SK-N-SH (cell line): ENCODE results near the gene EIF2B5. TPM values are rescaled to one million over a fixed set of nuclear protein-coding genes. Genes with fewer than 3 reads are reported as not detected.

Experiments used
- CTCF ChIA-PET: fragments of 300-600, 350-600 bp; formaldehyde crosslinking; extraction: SDS; loops from one replicate; lab custom pipeline; 2021; lab: Yijun Ruan, JAX
- POLR2A ChIA-PET: fragments of 350-600 bp; sonication (Branson Sonifier 250); formaldehyde crosslinking; extraction: SDS; loops from one replicate; lab custom pipeline; 2020; ENCODE audit warnings: antibody characterized with exemption, inconsistent platforms; lab: Yijun Ruan, JAX
- DNase-seq: peaks from one replicate; pipeline ENCODE4 v3.0.0; 2012
- H2AFZ ChIP-seq: fragments of 200-600 bp; sonication (generic); 2 replicates; pipeline ENCODE4 v1.8.1; 2016; ENCODE audit warnings: antibody characterized with exemption, mild to moderate bottlenecking, low read depth
- H3F3A ChIP-seq: fragments of 200-600 bp; sonication (generic); replicated peaks from 2 replicates; pipeline ENCODE3; 2016; ENCODE audit warnings: antibody characterized with exemption, mild to moderate bottlenecking; ENCODE audit not compliant: insufficient read depth
- H3K27ac ChIP-seq, 2 experiments: fragments of 200-500 bp in 1 of 2; fragments of 200-600 bp in 1 of 2; sonication (Bioruptor generic) in 1 of 2; sonication (generic), shearing (Covaris generic) in 1 of 2; 2 replicates each; pipeline versions ENCODE4 v1.5.1 to v1.6.1; 2014 to 2016; ENCODE audit warnings: low read depth in 2 of 2, inconsistent platforms in 1 of 2, low read length in 1 of 2, mild to moderate bottlenecking in 1 of 2, mixed read lengths in 1 of 2
- H3K27me3 ChIP-seq: fragments of 200-600 bp; sonication (generic), shearing (Covaris generic); 2 replicates; pipeline ENCODE4 v1.6.1; 2016; ENCODE audit warnings: mixed run types; ENCODE audit not compliant: insufficient read depth
- H3K36me3 ChIP-seq, 2 experiments: fragments of 200-500 bp in 1 of 2; fragments of 200-600 bp in 1 of 2; sonication (Bioruptor generic) in 1 of 2; sonication (generic) in 1 of 2; replicated peaks in 1 of 2; 2 replicates each; pipeline versions ENCODE3 to v1.5.1; 2014 to 2016; ENCODE audit warnings: low read length in 1 of 2, mild to moderate bottlenecking in 1 of 2; ENCODE audit not compliant: insufficient read depth in 2 of 2, control insufficient read depth in 1 of 2
- H3K4me1 ChIP-seq, 2 experiments: fragments of 200-500 bp in 1 of 2; fragments of 200-600 bp in 1 of 2; sonication (Bioruptor generic) in 1 of 2; sonication (generic), shearing (Covaris generic) in 1 of 2; 2 replicates each; pipeline versions ENCODE4 v1.5.1 to v1.6.1; 2014 to 2016; ENCODE audit warnings: low read depth in 1 of 2, low read length in 1 of 2, mixed run types in 1 of 2; ENCODE audit not compliant: insufficient read depth in 2 of 2, control insufficient read depth in 1 of 2
- H3K4me2 ChIP-seq: fragments of 200-600 bp; sonication (generic), shearing (Covaris generic); 2 replicates; pipeline ENCODE4 v1.6.1; 2017; ENCODE audit warnings: mixed run types
- H3K4me3 ChIP-seq, 2 experiments: fragments of 200-500 bp in 1 of 2; fragments of 200-600 bp in 1 of 2; sonication (Bioruptor generic) in 1 of 2; sonication (generic), shearing (Covaris generic) in 1 of 2; 2 replicates each; pipeline versions ENCODE4 v1.5.1 to v1.8.1; 2014 to 2016; ENCODE audit warnings: low read depth in 2 of 2, inconsistent platforms in 1 of 2, low read length in 1 of 2, mild to moderate bottlenecking in 1 of 2, mixed read lengths in 1 of 2, moderate library complexity in 1 of 2
- H3K79me2 ChIP-seq: fragments of 200-600 bp; sonication (generic); 2 replicates; pipeline ENCODE4 v1.8.1; 2017; ENCODE audit warnings: mild to moderate bottlenecking; ENCODE audit not compliant: insufficient read depth
- H3K9ac ChIP-seq: fragments of 200-600 bp; sonication (generic); 2 replicates; pipeline ENCODE4 v1.6.1; 2017; ENCODE audit warnings: mixed run types
- H3K9me2 ChIP-seq: fragments of 200-600 bp; sonication (generic); 2 replicates; pipeline ENCODE4 v1.6.1; 2017; ENCODE audit warnings: mixed run types
- H3K9me3 ChIP-seq: fragments of 200-600 bp; sonication (generic); 2 replicates; pipeline ENCODE4 v1.6.1; 2017; ENCODE audit warnings: mixed run types, mild to moderate bottlenecking, moderate library complexity
- H4K20me1 ChIP-seq: fragments of 200-600 bp; sonication (generic); 2 replicates; pipeline ENCODE4 v1.6.1; 2017; ENCODE audit warnings: mild to moderate bottlenecking, mixed run types; ENCODE audit not compliant: insufficient read depth
- CHD2 ChIP-seq: fragments of 150-350 bp; IDR thresholded peaks from 2 replicates; pipeline ENCODE4 v1.6.1; 2018; ENCODE audit warnings: low read length; ENCODE audit not compliant: partially characterized antibody
- CTCF ChIP-seq: fragments of 200-600 bp; sonication (generic); IDR thresholded peaks from 2 replicates; pipeline ENCODE4 v1.6.1; 2017; ENCODE audit warnings: antibody characterized with exemption, mild to moderate bottlenecking, moderate library complexity
- FOXM1 ChIP-seq: IDR thresholded peaks from 2 replicates; pipeline ENCODE4 v1.4.0; 2012; ENCODE audit warnings: low read depth, mild to moderate bottlenecking
- GABPA ChIP-seq: IDR thresholded peaks from 2 replicates; pipeline ENCODE4 v1.4.0; 2012; ENCODE audit warnings: low read depth, mild to moderate bottlenecking
- GATA2 ChIP-seq: sonication (generic); formaldehyde crosslinking; IDR thresholded peaks from 2 replicates; pipeline ENCODE4 v1.5.0; 2020; ENCODE audit warnings: mild to moderate bottlenecking, missing genetic modification reagents
- MXI1 ChIP-seq: IDR thresholded peaks from 2 replicates; pipeline ENCODE4 v1.6.1; 2012; ENCODE audit warnings: mild to moderate bottlenecking, low read depth, low read length, improper control_type of control experiment
- NRF1 ChIP-seq: IDR thresholded peaks from 2 replicates; pipeline ENCODE4 v1.6.1; 2012; ENCODE audit warnings: low read depth, mild to moderate bottlenecking, low read length
- RCOR1 ChIP-seq: fragments of 150-350 bp; IDR thresholded peaks from 2 replicates; pipeline ENCODE4 v1.6.1; 2017; ENCODE audit warnings: antibody characterized with exemption, low read length
- REST ChIP-seq: IDR thresholded peaks from 2 replicates; pipeline ENCODE4 v1.6.1; 2012; ENCODE audit warnings: mild to moderate bottlenecking, low read depth, low read length, moderate library complexity
- RXRA ChIP-seq: IDR thresholded peaks from 2 replicates; pipeline ENCODE4 v1.4.0; 2012; ENCODE audit warnings: low read depth, mild to moderate bottlenecking, borderline replicate concordance
- SIN3A ChIP-seq: IDR thresholded peaks from 2 replicates; pipeline ENCODE4 v1.6.1; 2012; ENCODE audit warnings: low read depth, mild to moderate bottlenecking, low read length, moderate library complexity, borderline replicate concordance
- SMC3 ChIP-seq: IDR thresholded peaks from 2 replicates; pipeline ENCODE4 v1.6.1; 2012; ENCODE audit warnings: low read depth, low read length, improper control_type of control experiment
- TCF12 ChIP-seq: IDR thresholded peaks from 2 replicates; pipeline ENCODE4 v1.4.0; 2012
- WGBS: methylation state at CpG from one replicate; pipeline ENCODE4 v1.1.6; 2017; ENCODE audit warnings: low lambda C conversion rate; 5-methylcytosine and 5-hydroxymethylcytosine counted together
- polyA plus RNA-seq, 3 experiments: library from polyadenylated mRNA; depleted of rRNA; stranded (reverse); fragments of >200 nt; gene quantifications; 2 replicates each; pipeline ENCODE4 v1.2.3, GENCODE V29; 2012

Gene EIF2B5
- polyA plus RNA-seq, 1 of the 3 experiments (the other 2 are of a cell fraction), result 46.8 TPM

- CTCF ChIA-PET, result interaction anchor here (0.6 kb wide), 1 partner anchor 48 kb away, joined by 4 read pairs; no protein-coding TSS in a partner anchor
- Histone ChIP-seq H3K27me3 (no peaks in the 10 kb centered on the region), H3K36me3 (peaks cover 64 to 68% of the 10 kb centered on the region in 2 experiments), H3K4me1 (peaks cover 19 to 28% of the 10 kb centered on the region in 2 experiments), H3K9me2 (no peaks in the 10 kb centered on the region), H3K4me2 (no peak overlapping the region), H3K79me2 (peaks cover 45% of the 10 kb centered on the region), H4K20me1 (peaks cover 24% of the 10 kb centered on the region), H3F3A (peaks cover 45% of the 10 kb centered on the region), H3K4me3 (no peak overlapping the region), H3K27ac (no peak overlapping the region), H2AFZ (no peak overlapping the region), H3K9me3 (no peaks in the 10 kb centered on the region), H3K9ac (no peak overlapping the region)
- TF ChIP-seq CTCF (no peak), RCOR1 (no peak), NRF1 (no peak), SIN3A (no peak), GABPA (no peak), FOXM1 (no peak), REST (no peak), SMC3 (no peak), MXI1 (no peak), RXRA (no peak), GATA2 (CRISPR knock-in tag) (no peak), CHD2 (no peak), TCF12 (no peak)
- no peak for DNase-seq
- POLR2A ChIA-PET, result no interaction called here
- 98% methylated on average over 6 of the region's 9 CpGs for WGBS
Observed at GRCh38 chr3:184181596-184181995, 46.4 kb downstream of the EIF2B5 start.
